GM06990 (cell line): ENCODE measurements around the gene CCDC197.

ENCODE experiments used
- DNase-seq: peaks from one replicate; pipeline ENCODE4 v3.0.0-alpha.2; 2011; ENCODE audit not compliant: insufficient read length; ENCODE audit errors: extremely low read depth
- H3K27me3 ChIP-seq: replicated peaks from 2 replicates; pipeline ENCODE4 v1.6.0; 2011; ENCODE audit warnings: low read length; ENCODE audit not compliant: control insufficient read depth, insufficient read depth
- H3K36me3 ChIP-seq: 2 replicates; pipeline ENCODE4 v1.5.1; 2011; ENCODE audit warnings: low read length; ENCODE audit not compliant: control insufficient read depth, insufficient read depth
- H3K4me3 ChIP-seq: replicated peaks from 2 replicates; pipeline ENCODE4 v1.5.1; 2011; ENCODE audit warnings: low read depth, mild to moderate bottlenecking, control low read depth, low read length
- CTCF ChIP-seq: IDR thresholded peaks from 2 replicates; pipeline ENCODE4 v1.5.1; 2011; ENCODE audit warnings: low read length, control low read depth, mild to moderate bottlenecking, inconsistent platforms; ENCODE audit not compliant: insufficient read depth, poor library complexity, severe bottlenecking

The CCDC197 gene

GRCh38 chr14:94054936-94055335 lies 57.8 kb downstream of the CCDC197 start:
- no peak for TF ChIP-seq CTCF
- no peak overlapping the region for H3K4me3 ChIP-seq
- no peak for DNase-seq
- peaks cover 31% of the 10 kb centered on the region for H3K36me3 ChIP-seq
- H3K27me3 ChIP-seq = no peaks in the 10 kb centered on the region

- Histone ChIP-seq H3K4me3 (no peak overlapping the region), H3K27me3 (no peaks in the 10 kb centered on the region), H3K36me3 (peaks cover 33% of the 10 kb centered on the region)
- TF ChIP-seq CTCF = no peak
- DNase-seq = no peak
Observed at GRCh38 chr14:94056579-94057308, 59.6 kb downstream of the CCDC197 start.

- H3K4me3 ChIP-seq = no peak overlapping the region
- no peaks in the 10 kb centered on the region for H3K27me3 ChIP-seq
- H3K36me3 ChIP-seq = peaks cover 30% of the 10 kb centered on the region
- TF ChIP-seq CTCF = no peak
- DNase-seq = no peak
Observed at GRCh38 chr14:94058128-94058673, 61.1 kb downstream of the CCDC197 start.
